NCI-H524 (cell line): ENCODE data around the gene PIAS1.

Source experiments
- DNase-seq, 2 experiments: peaks; one replicate each; lab custom pipeline; 2025; lab: John Stamatoyannopoulos, UW

The PIAS1 gene

DNA sequence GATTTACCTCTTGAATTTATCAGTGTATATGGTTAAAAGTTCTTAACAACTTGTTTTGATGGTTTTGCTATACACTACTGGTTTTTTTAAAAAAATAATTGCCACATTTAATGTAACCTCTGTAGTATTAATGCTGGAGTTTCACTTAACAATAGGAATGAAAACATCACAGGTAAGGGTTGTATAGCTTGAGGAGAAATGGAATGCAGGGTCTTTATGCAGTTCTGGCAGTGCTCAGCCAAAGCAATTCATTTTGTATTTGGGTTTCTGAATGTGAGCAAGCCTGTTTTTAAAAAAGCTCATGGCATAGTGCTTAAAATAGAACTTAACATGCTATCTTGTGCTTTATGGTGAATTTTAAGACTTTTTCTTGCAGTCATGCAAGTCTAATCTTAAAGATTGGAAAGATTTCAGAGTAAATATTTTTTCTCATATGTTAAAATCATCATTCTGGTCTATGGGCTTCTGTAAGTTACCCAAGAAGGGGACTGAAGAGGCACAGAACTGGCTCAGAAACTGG is 8.9 kb downstream of the PIAS1 start:
- no peak for DNase-seq

GRCh38 chr15:68063606-68064005 is 9.5 kb downstream of the PIAS1 start:
- no peak for DNase-seq

- DNase-seq: no peak
These were observed 19.6 kb downstream of the PIAS1 start for GRCh38 chr15:68073576-68074288.

GRCh38 chr15:68075764-68076385 is 21.8 kb downstream of the PIAS1 start:
- no peak for DNase-seq

DNA sequence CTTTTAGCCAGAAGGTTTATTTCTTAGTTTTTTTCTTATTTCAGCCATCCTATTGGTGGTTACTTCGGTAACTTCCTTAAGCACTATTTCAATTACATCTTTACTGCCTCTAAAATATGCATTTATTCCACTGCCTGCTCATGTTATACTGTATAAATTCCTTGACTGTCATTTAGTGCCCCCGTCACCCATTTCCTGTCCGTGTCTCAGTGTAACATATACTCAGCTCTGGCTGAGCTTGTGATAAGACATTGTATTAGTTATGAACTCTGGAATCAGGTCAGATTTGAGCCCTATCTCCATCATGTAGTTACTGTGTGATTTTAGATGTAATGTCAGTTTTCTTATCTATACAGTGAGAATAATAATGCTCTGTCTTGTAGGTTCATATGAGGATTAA is 24.2 kb downstream of the PIAS1 start:
- no peak for DNase-seq

DNA sequence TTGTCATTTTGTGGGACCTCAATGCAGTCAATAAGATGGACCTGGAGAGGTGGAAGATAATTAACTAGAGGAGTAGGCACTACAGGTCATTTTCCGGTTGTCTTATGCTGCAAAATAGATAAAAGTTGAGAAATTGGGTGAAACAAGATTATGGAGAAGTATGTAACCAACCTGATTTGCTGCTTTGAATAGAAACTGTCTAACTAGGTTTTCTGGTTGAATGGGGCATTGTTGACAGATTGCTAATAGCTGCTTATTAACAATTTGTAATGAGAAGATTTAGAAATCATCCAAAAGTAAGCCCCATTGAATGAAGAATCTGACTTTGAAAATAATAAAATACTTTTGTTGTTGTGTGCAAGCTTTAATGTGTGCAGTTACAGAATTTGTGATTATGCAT is 26.2 kb downstream of the PIAS1 start:
- no peak for DNase-seq

DNA sequence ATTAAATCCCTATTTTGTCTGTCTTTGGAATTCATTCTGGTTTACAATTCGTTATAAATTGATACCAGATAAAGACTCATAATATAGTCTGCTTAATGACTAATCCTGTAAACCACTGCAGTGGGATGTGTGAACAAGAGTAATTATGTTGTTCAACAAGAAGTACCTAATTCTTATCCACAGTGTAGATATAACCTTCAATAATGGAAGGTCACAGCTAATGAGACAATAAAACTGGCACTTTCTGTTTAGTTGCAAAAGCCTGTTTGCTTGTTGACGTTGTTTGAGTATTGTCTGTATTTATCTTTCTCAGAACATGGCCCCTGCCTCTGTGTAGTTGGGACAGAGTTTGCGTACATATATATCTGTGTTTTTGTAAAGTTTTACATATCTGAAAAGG is 26.7 kb downstream of the PIAS1 start:
- no peak for DNase-seq

DNA sequence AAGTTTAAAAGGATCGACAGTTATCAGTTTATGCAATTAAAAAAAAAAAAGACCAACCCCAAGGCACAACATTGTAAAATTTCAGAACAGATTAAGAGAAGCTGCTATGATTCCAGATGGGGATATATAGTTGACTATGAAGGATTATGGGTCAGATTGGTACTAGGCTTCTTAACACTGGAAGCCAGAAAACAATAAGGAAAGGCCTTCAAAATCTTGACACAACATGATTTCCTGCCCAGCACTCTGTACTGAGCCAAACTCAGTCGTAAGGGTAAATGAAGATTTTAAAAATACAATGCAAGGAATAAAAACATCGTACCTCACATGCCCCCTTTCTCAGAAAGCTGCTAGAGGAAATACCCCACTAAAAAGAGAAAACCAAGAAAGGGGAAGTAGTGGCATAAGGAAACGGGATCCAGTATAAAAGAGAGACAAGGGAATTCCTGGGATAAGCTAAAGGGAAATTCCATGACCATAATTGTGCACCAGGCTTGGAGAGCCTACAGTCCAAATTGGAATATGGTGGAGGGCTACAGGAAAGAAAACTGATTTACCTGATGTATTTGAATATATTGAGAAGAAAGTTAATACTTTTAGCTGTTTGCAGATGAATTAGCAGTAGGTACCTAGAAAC is 27.9 kb downstream of the PIAS1 start:
- DNase-seq: no peak

GRCh38 chr15:68082735-68083134 is 28.6 kb downstream of the PIAS1 start:
- no peak for DNase-seq

DNA sequence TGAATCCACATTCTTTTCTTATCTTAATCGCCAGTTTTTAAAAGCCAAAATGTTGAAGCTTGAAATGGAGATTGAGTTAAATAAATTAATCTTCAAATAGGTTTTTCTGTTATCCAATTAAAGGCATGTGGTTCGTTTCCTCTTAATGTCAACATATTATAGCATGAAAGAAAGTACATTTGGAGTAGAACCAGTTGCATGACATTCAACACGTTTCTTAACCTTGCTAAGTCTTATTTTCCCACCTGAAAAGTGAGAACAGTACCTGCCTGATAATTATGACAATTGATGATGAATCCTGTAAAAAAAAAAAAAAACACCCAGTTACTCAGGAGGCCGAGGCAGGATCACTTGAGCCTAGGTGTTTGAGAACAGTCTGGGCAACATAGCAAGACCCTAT is 29.3 kb downstream of the PIAS1 start:
- no peak for DNase-seq

DNA sequence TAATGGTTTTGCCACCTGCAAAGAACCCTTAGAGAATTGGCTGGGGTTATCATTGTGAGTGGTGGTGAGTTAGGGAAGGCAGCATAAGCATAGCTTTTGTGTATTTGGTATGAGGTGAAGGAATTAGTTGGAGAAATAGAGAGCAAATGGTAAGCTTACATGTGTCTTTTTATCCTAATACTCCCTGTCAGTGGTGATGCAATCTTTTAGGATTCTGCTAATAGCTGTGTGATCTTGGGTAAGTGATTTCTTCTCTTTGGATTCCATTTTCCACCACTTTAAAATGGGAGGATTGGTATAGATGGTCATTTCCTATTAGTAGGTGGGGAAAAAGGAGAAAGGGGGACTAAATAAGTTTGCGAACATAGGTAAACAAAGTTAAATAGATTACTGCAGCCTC is 30.9 kb downstream of the PIAS1 start:
- no peak for DNase-seq

GRCh38 chr15:68091743-68092142 is 37.6 kb downstream of the PIAS1 start:
- DNase-seq: no peak

- no peak for DNase-seq
These were observed 42.0 kb downstream of the PIAS1 start for GRCh38 chr15:68096099-68096498.

GRCh38 chr15:68097029-68097428 is 42.9 kb downstream of the PIAS1 start:
- DNase-seq: no peak

DNA sequence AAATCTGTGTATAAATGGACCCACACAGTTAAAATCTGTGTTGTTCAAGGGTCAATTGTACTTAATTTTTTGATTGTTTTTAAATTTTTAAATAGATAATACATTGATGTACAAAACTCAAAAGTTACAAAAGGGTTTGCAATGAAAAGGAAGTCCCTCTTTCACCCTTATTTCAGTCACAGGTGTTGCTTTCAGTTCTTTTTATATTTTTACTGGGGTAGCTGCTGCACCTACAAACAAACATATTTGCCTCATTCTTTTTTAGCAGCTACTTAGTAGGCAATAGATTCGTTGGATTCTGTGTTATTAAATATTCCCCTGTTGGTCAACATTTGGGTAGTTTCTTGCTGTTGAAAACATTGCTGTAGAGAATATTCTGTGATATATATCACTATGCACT is 44.4 kb downstream of the PIAS1 start:
- no peak for DNase-seq

DNA sequence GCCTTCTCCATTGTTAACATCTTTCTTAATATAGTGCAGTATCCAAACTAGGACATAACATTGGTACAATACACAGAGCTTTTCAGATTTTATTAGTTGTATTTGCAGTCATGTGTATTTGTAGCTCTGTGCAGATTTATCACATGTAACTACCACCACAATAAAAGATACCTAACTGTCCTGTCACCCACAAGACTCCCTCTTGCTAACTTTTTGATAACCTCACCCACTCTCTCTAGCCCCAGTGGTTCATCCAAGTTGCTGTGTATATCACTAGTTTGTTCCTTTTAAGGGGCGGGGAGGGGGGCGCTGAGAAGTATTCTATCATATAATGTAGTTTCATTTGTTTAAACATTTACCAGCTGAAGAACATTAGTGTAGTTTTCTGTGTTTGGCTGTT is 46.1 kb downstream of the PIAS1 start:
- no peak for DNase-seq

DNA sequence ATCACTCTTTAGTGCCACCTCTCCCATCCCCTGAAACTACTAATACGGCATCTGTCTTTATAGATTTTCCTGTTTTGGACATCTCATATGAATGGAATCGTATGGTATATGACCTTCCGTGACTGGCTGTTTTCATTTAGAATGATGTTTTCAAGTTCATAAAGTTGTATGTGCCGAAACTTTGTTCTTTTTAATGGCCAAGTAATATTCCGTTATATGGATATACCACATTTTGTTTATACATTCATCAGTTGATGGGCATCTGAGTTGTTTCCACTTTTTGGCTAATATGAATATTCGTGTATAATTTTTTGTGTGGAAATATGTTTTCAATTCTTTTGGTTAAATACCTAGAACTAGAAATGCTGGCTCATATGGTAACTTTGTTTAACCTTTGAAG is 49.5 kb downstream of the PIAS1 start:
- no peak for DNase-seq

DNA sequence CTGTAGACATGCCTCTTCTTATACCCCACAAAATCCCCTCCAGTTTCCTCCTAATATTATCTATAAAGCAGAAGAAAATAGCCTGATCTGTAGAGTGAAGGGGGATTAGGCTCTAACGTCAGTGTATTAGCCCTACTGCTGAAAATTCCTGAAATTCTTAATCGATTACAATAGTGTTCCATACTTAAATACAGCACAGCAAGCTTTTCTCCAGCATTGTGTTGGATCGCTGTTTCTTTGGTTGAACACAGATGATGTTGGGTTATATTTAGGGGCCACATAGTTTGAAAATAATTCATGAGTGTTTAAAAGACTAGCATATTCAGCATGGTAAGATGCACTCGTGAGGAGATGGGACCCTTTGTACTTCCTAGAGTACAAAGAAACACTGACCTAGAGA is 52.5 kb downstream of the PIAS1 start:
- DNase-seq: no peak

GRCh38 chr15:68107142-68107541 is 53.0 kb downstream of the PIAS1 start:
- DNase-seq: no peak

DNA sequence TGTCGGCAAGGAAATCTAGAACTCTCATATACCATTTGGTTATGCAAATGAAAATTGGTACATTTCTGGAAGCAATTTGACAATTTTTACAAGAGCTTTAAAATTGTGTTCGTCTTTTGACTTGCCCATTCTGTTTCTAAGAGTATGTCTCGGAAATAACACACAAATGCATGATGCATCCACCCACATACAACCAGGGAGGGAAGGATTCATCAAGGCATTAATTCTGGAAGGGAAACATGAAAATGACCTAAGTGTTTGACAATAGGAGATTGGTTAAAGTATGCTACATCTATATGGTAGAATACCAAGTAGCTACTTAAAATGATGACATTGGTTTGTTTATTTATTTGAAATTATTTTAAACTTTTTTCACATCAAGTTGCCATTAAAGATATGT is 58.6 kb downstream of the PIAS1 start:
- DNase-seq: no peak

GRCh38 chr15:68113273-68113672 is 59.2 kb downstream of the PIAS1 start:
- DNase-seq: peak in 1 of 2 experiments; percentile 8

DNA sequence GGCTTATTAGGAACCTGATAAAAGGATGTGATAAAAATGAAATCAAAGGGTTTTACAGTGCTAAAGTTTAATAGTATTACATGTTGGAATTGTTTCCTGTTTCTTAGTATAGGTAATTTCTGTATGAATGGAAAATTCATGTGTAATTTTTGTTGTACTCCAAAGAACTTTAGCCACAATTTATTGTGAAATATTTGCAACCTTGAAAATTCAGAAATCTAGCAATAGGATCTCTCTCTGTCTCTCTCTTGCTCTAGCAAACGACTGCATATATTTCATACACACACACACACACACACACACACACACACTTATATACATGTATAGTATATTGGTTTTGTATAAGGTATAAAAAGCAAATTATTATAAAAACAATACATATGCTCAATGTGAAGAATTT is 59.6 kb downstream of the PIAS1 start:
- no peak for DNase-seq

- no peak for DNase-seq
These were observed 60.2 kb downstream of the PIAS1 start for GRCh38 chr15:68114356-68114755.
